Hematopoietic multipotent progenitor cell treated with erythropoietin and hydrocortisone succinate and interleukin-3 and kit ligand, for 17 days (in vitro differentiated cells): ENCODE measurements around the gene SIAH3.
"Not testable (repeated sequence)": the region's sequence is repeated elsewhere in the genome, so short reads cannot be mapped to it uniquely, and the experiment has no call there.

Experiments used
- DNase-seq: peaks from one replicate; pipeline ENCODE4 v3.0.0-alpha.2; 2015; ENCODE audit warnings: low spot score

Gene SIAH3, protein sequence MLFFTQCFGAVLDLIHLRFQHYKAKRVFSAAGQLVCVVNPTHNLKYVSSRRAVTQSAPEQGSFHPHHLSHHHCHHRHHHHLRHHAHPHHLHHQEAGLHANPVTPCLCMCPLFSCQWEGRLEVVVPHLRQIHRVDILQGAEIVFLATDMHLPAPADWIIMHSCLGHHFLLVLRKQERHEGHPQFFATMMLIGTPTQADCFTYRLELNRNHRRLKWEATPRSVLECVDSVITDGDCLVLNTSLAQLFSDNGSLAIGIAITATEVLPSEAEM

DNA sequence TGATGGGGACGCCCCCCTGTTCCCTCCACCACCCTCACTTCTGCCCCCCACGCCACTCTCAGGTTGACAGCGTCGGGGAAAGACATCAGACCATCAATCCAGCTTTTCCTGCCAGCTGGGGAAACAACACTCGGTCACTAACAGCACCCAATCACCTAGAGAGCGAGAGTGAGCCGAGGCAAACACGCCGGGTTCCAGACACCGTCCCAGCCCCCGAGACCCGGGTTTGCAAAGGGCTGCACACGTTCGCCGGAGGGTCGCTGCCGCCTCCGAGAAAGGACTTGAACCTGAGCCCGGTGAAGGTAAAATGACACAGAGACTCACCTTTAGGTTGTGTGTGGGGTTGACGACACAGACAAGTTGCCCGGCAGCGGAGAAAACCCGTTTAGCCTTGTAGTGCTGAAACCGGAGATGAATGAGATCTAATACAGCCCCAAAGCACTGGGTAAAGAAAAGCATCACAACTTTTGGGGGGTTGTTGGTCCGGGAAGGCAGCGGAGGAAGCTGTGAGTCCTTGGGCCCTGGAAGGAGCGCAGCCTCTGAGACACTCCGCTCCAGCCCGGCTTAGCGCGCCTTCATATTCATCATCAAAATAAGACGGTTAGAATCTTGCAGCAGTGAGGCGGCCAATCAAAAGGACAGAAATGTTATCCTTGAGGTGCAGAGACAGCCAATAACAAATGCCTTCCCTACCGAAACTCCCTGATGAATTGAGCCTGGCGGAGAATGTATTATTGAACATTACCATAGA lies at the start of gene SIAH3:
SIAH3 (minus strand) TSS at position 583 of the 751 bp plus-strand sequence; CDS start at position 459, 124 bp downstream.
- no peak for DNase-seq

DNA sequence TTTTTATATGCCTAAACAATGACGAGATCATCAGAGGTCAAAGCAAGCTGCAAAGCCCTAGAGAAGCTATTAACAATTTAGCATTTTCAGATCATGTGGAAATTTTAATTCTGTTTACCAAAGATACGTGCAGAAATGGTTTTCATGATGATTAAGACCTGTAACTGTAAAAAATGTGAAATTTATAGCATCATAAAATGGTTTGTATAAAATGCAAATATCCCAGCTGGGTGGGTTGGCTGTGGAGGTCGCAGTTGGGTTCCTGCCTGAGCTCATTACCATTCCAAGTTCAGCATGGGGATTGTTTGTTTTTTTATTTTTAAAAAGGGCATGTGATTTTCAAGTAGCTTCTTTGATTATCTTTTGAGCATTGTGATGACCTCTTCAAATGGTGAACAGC lies 47.9 kb upstream of the SIAH3 start:
- DNase-seq = no peak

DNA sequence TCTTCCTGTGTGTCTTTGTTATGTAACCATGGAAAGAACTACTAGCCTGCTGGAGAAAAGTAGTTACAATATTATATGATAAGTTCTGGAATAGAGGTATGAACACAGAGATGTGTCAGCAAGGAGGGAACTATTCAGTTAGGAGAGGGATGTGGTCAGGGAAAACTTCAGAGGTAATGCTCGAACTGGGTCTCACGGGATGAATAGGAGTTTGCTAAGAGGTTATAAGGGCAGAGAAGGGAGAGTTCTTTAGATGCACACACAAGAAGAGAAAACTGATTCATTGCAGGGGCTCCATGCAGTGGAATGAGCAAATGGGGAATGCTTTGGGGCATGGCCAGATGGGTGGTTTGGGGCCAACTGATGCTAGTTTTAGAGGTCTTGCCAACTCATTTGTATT lies 46.0 kb upstream of the SIAH3 start:
- DNase-seq = no peak

DNA sequence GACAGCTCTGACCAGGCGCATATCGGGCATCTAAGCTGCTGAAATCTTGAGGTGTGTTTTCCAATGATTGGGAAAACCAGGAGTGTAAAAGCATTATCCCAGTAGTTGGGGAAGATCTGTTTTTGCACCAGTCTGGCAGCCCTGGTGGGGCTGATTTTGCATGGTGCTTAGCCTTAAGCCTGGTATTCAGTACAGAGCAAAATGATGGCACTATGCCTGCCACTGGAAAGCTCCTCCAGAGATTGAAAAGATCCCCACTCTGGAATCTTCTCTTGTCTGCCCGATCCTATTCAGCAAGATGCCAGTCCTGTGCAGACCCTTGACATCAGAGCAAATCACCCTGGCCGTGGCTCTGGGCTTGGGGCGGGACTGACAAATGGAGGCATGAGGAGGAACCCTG lies 44.7 kb upstream of the SIAH3 start:
- DNase-seq = no peak

DNA sequence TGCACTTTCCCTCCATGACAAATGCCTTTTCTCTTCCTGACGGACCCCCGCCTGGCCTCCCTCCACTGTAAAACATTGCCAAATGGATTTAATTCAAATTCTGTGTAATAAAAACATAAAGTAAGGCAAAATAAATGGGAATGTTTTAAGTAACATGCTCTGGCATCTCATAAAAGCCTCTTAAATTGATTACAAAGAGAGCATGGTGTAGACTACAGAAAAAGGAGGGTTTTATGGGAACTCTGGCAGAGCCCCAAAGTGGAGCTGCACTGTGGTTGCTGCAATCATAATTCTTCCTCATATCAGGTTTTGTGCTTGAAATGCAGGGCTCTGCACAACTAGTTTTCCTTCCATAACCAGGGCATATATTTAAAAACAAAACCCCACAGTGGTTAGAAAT lies 44.3 kb upstream of the SIAH3 start:
- no peak for DNase-seq

DNA sequence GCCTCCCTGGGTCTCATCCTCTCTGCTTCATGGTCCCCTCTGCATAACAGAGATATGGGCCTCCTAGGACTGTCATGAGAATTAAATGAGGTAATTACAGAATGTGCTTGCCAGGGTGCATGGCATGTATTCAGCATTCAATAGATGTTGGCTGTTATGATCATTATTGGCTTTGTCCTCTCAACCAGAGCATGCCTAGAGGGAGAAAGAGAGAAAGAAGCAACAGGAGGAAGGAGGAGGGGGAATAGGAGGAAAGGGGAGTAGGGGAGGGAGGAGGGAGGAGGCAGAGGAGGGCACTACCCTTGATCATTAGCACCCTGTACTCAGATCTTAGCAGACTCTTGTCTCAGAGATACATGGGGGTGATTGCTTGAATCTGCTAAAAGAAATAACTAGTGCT lies 41.0 kb upstream of the SIAH3 start:
- DNase-seq = no peak

DNA sequence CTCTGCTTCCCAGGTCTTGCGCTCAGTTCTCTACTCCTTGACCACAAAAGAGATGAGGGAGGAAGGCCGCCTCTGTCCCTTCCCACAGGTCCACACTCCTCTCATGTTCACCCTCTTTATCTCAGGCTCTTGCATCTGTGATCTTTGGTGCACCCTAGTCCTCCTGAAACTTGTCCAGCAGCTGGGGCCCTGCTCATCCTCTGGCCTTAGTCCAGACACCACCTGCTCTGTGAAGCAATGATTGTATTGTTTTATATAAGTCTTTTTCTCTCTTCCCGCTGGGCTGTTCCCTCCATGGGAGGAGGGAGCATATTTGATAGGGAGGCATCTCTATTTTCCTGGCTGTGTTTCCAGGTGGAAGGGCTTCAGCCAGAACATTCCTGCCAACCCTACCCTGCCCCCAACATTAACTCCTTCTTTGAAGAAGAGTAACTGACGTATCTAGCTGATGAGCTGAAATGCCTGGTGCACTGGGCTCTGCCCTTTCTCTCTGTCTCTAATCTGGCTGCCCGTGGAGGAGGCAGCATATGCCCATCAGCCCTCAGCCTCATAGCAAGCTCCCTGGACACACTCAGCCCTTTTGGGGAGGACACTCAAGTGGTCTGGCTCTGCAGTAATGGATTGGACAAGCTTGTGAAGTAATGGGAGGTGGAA lies 38.2 kb upstream of the SIAH3 start:
- DNase-seq = no peak

DNA sequence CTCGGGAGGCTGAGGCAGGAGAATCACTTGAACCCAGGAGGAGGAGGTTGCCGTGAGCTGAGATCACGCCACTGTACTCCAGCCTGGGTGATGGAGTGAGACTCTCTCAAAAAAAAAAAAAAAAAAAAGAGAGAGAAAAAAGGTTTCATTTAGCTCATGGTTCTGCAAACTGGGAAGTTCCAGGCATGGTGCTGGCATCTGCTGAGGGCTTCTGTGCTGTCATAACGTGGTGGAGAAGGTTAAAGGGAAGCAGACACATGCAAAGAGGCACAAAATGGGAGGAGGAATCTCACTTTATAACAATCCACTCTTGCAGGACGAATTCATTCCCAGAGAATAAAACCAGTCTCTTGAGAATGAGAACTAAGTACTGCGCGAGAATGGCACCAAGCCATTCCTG lies 34.9 kb upstream of the SIAH3 start:
- no peak for DNase-seq

DNA sequence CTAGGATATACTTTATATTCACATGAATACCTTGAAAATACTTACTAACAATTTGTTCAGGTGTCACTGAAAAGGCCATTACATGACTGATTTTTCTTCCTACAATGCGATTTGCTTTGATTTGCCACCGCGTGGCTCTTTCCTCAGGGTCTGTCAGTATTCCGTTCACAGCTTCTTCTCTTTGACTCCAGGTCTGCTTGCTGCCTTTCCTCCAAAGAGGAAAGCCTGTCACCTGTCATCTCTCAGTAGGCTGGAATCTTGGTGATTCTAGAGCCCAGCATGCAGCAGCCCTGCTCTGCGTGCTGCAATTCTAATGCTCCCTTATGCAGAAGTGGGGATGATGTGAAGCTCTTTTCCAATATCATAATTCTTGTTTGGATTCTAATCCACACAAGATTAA lies 33.6 kb upstream of the SIAH3 start:
- no peak for DNase-seq

DNA sequence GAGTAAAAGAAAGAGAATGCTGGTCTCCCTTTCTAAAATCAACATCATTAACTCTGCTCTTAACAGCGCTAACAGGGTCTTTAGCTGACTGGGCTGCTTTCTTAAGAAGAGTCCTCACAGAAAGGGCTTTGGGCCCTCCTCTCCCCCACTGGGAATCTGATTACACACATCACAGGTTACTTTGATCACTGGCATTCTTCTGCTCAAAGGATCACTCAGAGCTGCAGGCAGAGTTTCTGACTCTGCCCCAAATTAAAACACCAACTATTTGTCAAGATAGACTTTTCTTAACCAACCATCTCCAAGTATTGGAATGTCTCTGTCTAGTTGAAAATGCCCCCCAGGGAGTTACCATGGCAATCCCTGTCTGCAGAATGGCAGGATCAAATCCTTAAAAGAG lies 31.1 kb upstream of the SIAH3 start:
- no peak for DNase-seq

DNA sequence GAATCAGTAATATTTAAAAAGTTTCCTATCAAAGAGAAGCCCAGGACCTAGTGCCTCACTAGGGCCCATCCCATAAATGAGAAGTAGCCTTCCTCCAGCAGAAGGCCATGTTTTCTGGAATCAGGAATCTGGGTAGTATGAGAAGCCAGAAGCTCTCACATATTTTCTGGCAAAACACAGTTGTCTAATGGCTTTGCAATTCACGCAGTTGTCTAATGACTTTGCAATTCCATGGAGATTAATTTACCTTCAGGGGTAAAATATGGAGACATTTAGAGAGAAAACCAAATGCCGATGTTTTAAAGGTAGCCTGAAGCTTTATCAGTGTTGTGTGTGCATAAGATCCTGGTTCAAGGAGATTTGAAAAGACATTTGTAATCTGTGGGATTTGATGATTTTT lies 29.8 kb upstream of the SIAH3 start:
- DNase-seq = no peak

DNA sequence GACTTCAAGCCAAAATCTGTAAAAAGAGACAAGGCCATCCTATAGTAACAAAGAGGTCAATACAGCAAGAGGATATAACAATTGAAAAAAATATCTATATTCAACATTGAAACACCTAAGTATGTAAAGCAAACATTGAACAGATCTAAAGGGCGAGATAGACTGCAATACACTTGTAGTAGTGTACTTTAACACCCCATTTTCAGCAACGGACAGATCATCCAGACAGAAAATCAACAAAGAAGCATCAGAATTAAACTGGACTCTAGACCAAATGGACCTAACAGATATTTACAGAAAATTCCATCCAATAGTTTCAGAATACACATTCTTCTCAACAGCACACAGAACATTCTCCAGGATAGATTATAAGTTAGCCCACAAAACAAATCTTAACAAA lies 28.7 kb upstream of the SIAH3 start:
- DNase-seq = no peak

DNA sequence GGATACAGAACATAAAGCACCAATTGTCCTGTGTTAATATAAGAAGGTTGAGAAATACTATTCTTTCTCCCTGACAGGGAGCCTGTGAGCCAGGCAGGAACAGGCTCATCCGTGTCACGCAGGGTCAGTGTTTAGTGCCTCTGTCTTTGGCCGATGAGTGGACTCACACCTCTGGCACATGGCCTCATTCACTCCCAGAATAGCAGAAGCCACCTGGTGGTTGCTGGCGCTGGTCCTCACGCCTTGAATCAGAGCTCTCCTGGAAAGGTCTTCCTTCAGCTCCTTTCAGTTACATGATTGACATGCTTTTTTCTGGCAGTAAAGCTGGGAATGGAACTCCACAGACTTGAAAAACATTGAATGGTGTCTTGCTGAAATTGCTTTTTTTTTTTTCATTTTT lies 28.1 kb upstream of the SIAH3 start:
- no peak for DNase-seq

DNA sequence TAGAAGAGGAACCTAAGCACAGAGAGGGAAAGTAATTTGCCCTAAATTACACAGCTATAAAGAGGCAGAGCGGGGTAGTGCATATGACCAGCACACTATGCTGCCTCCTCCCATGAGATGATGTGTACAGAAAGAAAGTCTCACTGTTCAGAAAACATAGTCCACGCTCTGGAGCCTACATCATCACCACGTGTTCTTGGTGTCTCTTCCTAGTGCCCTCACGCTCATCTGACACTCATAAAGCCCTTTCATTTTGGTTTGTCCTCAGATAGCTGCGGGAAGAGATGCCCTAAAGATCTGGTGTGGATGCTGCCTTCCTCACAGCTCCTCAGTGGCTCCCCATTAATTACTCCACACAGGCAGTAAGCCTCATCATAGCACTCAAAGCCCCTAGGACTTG lies 27.4 kb upstream of the SIAH3 start:
- DNase-seq = no peak

DNA sequence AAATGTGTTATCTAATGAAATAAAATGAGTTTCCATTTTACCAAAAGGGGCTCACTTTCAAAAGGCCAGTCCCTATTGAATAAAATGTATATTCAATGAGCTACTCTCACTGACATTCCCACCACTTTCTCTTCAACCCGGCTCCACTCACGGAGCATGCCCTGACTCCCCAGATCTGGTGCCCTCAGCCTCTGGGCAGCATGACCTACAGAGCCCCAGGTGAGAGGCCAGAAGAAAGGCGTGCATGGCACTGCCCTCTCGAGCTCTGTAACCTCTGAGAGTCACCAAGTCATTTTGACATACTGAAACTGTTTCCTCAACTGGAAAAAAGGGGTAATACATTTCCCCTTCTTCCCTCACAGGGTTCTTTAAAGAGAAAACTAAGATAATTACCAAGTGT lies 25.2 kb upstream of the SIAH3 start:
- no peak for DNase-seq

DNA sequence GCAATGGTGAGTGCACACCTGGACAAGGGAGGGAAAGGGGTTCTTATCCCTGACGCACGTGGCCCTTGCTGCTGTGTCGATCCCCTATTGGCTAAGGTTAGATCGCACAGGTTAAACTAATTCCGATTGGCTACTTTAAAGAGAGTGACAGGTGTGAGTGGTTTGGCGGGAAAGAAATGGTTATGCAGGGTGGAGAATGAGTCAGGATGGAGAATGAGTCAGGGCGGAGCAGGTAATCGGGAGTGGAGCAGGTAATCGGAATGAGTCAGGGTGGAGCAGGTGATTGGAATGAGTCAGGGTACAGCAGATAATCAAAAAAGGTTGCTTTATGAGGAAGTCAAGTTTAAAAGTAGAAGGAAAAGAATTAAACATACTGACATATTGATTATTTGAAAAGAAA lies 24.4 kb upstream of the SIAH3 start:
- DNase-seq = no peak

DNA sequence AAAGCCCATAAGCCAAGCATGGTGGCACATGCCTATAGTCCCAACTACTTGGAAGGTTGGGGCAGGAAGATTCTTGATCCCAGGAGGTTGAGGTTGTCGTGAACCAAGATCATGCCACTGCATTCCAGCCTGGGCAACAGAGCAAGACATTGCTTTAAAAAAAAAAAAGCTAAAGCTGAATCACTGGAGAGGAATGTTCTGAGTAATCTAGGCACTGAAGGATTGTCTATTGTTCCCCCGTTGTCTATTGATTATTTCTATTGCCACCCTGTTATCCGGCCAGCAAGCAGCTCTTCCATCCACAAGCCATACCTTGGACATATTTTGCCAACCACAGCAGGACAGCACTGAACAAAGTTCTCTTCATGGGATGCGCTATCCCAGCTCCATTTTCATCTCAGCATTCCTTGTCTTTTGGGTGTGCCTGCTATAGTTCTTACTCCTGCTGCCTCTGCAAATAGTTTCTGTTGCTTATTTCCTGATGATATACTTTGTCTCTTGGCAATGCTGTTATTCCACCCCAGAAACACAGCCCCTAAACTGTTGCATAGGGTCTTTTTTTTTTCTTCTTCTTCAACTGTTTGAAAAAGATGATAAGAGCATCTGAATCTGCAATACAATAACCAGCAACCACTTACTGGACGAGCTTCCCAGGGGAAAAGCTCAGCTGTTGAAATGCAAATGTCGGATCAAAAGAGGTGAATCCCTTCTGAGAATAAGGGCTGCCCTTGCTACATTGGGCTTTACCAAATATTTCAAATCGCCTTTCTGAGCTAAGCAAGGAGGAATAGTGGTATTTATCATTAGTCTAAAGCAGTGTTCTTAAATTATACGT lies 22.2 kb upstream of the SIAH3 start:
- no peak for DNase-seq

DNA sequence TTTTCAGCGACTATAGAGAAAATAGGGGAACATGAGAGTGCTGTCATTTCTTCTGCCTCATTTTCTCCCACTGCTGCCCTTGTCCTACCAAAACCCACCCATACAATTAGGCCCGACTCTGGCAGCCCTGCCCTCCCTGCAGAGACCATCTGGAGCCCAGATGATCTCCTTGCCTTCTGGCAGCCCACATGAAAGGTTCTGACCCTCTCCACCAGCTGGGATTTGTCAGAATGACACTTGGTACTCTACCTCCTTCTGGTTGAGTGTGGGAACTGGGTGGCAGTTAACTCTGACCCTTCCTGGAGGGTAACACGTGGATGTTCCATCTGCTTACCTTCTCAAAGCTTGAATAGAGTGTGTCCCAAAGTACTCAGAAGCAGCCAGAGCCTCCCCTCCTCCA lies 21.0 kb upstream of the SIAH3 start:
- no peak for DNase-seq

DNA sequence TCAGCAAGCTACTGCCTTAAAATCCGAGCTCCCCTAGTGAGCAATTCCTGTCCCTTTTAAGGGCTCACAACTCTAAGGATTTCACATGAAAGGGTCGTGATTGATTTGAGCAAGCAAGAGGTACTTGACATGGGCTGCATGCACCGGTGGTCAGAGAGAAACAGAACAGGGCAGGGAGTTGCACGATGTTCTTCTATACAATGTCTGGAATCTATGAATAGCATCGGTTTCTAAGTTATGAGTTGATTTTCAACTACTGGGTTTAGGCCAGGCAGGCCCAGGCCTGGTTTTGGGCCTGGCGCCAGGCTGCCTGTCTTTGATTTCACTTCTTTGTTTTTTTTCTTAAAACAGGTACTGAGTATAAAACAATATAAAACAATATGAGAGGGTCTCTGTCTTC lies 19.6 kb upstream of the SIAH3 start:
- not testable (repeated sequence) for DNase-seq

DNA sequence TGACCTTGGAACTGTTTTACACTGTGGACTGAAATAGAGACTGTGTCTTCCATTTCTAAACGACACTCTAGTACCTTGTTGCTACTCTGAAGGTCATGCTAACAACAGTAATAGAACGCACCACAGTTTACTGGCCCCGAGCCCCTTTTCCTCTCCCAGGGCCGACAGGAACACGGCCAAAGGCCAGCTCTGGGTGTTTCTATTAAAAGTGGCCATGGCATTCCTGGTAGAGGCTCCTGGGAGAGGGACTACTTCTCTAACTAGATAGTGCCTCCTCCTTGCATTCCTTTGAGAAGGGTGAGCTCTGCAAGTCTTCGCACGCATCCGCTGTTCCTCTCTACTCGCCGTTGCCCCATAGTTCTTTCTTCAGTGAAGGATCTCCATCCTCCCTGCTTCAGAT lies 18.7 kb upstream of the SIAH3 start:
- DNase-seq = no peak

DNA sequence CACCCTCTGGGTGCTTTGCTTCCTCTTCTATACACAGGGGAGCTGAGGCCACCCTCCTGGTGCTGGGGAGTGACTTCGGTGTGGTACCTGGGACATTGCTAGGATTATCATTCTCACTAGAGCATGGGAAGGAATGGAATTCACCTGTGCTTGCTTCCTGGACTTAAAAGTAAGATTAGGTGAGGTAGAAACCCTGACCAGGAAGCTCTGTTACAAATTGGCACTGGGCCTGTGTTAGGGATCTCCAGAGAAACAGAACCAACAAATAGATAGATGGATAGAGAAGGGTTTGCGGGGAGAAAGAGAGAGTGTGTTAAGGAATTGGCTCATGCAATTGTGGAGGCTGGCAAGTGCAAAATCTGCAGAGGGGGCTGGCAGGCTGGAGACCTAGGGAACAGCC lies 13.9 kb upstream of the SIAH3 start:
- no peak for DNase-seq
